ENCODE measurements around the gene CHD6.

The CHD6 gene

GRCh38 chr20:41406896-41407444 lies 211.2 kb downstream of the CHD6 start:
- no peak for DNase-seq (ENCODE audit: low read depth)
- TF ChIP-seq, protein P1, sequence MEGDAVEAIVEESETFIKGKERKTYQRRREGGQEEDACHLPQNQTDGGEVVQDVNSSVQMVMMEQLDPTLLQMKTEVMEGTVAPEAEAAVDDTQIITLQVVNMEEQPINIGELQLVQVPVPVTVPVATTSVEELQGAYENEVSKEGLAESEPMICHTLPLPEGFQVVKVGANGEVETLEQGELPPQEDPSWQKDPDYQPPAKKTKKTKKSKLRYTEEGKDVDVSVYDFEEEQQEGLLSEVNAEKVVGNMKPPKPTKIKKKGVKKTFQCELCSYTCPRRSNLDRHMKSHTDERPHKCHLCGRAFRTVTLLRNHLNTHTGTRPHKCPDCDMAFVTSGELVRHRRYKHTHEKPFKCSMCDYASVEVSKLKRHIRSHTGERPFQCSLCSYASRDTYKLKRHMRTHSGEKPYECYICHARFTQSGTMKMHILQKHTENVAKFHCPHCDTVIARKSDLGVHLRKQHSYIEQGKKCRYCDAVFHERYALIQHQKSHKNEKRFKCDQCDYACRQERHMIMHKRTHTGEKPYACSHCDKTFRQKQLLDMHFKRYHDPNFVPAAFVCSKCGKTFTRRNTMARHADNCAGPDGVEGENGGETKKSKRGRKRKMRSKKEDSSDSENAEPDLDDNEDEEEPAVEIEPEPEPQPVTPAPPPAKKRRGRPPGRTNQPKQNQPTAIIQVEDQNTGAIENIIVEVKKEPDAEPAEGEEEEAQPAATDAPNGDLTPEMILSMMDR (conservative IDR thresholded peaks at IDR 0.05; ENCODE audit: low read length) = no peak
- no peak overlapping the region for H3K4me3 ChIP-seq (ENCODE audit: low read length)

- DNase-seq (ENCODE audit: low read depth) = no peak
- H3K4me3 ChIP-seq (ENCODE audit: low read length) = no peak overlapping the region
- TF ChIP-seq, protein P1 (conservative IDR thresholded peaks at IDR 0.05; ENCODE audit: low read length) = no peak
Observed at GRCh38 chr20:41406353-41406752, 211.8 kb downstream of the CHD6 start.

GRCh38 chr20:41405436-41405835 lies 212.7 kb downstream of the CHD6 start:
- TF ChIP-seq, protein P1 (conservative IDR thresholded peaks at IDR 0.05; ENCODE audit: low read length) = no peak
- DNase-seq (ENCODE audit: low read depth) = no peak
- H3K4me3 ChIP-seq (ENCODE audit: low read length) = no peak overlapping the region

- TF ChIP-seq, protein P1 (conservative IDR thresholded peaks at IDR 0.05; ENCODE audit: low read length) = no peak
- DNase-seq (ENCODE audit: low read depth) = no peak
- no peak overlapping the region for H3K4me3 ChIP-seq (ENCODE audit: low read length)
Observed at GRCh38 chr20:41403604-41404003, 214.6 kb downstream of the CHD6 start.

DNA sequence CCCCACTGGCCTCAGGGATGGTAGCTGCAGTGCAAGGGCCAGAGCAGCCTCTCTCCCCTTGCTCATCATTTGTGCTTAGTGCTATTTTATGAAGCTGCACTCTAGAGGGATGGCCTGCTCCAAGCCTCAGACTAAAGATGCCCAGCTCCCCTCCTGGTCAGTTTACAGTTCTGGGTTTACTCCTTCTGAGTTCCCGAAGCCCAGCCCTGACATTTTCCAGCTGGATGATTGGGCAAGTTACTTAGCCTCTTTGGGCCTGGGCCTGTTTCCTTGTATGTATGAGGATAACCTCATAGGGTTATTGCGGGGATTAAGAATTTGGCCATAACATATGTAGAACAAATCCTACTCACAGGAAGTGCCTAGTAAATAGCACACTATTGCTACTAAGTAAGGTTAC lies 219.8 kb downstream of the CHD6 start:
- peak; percentile 47 for DNase-seq (ENCODE audit: low read depth)
- TF ChIP-seq, protein P1 (conservative IDR thresholded peaks at IDR 0.05; ENCODE audit: low read length) = no peak
- no peak overlapping the region for H3K4me3 ChIP-seq (ENCODE audit: low read length)

DNA sequence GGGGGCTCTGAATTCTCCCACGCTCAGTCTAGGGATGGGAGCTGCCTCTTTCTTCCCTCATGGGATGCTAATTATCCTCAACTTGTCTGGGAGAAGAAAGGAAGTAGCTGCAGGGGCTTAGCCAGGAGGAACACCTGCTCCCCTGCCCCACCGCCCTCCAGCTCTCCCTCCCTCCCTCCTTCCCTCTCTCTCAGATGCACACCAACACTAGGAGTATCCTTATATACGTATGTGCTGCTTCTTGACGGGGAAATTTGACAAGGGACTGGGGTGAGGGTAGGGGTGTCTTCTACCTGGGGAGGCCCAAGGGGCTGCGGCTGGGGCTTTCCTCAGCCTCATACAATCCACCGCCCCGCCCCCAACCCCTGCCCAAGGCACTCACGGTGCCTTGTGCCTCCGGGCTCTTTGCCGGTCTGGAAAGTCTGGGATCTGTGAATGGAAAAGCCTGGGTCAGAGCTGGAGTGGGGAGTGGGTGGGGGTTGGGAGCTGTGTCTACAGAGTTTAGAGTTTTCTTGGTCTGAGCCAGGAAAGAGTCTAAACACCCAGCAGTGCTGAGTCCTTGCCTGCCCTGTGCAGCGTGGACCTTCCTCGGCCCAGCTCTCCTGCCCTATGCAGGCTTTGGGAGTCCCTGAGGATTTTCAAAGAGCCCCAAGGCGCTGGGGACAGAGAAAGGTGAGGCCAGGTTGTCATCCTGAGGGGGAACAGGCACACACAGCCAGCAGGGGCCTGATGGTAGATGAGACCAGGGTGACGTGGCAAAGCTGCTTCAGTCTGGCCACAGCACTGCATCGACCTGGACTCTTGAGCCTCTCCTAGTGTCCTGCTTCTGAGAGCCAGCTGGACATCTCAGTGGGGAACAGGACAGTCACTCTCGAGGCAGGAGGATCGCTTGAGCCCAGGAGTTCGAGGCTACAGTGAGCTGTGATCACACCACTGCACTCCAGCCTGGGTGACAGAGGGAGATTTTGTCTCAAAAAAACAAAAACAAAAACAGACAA lies 222.2 kb downstream of the CHD6 start:
- no peak for DNase-seq (ENCODE audit: low read depth)
- H3K4me3 ChIP-seq (ENCODE audit: low read length) = no peak overlapping the region
- TF ChIP-seq, protein P1 (conservative IDR thresholded peaks at IDR 0.05; ENCODE audit: low read length) = no peak

Data from AG10803 (cell line).